ENCODE measurements around the gene TRIM37. TPM values are rescaled to one million over a fixed set of nuclear protein-coding genes. Genes with fewer than 3 reads are reported as not detected.

Gene TRIM37
- total RNA-seq, 6 experiments from 2014 or later = 7.2 to 11.0 (median 9.0) TPM

GRCh38 chr17:59004338-59005111, 102.2 kb downstream of the TRIM37 start:
- Histone ChIP-seq H3K27me3 (no peaks in the 10 kb centered on the region), H3K36me3 (no peaks in the 10 kb centered on the region), H3K4me3 (no peak overlapping the region), H3K4me1 (peaks cover 0 to 58% (median 21%) of the 10 kb centered on the region in 4 donors), H3K27ac (peak overlapping the region; percentile 33 to 69 (median 69)), H3K9me3 (no peaks in the 10 kb centered on the region)
- TF ChIP-seq CTCF (IDR thresholded peaks at IDR 0.05) (peak; percentile 92 to 99 (median 96)), POLR2A (IDR thresholded peaks at IDR 0.05) (no peak)
- peak in 2 of 3 donors; percentile 35 to 73 for DNase-seq
- peak; percentile 80 to 88 (median 86) for ATAC-seq
- intact Hi-C loops (cut with DNase I) = loop anchor here in 1 of 2 donors (10.0 kb wide), 1 partner anchor 290 kb away; no protein-coding TSS in a partner anchor
- WGBS (ENCODE audit: insufficient coverage, low coverage, low lambda C conversion rate, missing lambda C conversion rate) = 3% methylated on average over 4 of the region's 4 CpGs

- H3K4me1 ChIP-seq = peaks cover 0 to 56% (median 20%) of the 10 kb centered on the region in 4 donors
- H3K27me3 ChIP-seq = no peaks in the 10 kb centered on the region
- H3K27ac ChIP-seq = peak overlapping the region in 2 of 3 donors; percentile 69
- no peaks in the 10 kb centered on the region for H3K36me3 ChIP-seq
- TF ChIP-seq POLR2A (IDR thresholded peaks at IDR 0.05) = no peak
- no peak for TF ChIP-seq CTCF (IDR thresholded peaks at IDR 0.05)
- ATAC-seq = no peak
- no peak for DNase-seq
- WGBS (ENCODE audit: insufficient coverage, low coverage, low lambda C conversion rate, missing lambda C conversion rate) = 100% methylated on average over 1 of the region's 1 CpG
- H3K4me3 ChIP-seq = no peak overlapping the region
- no peaks in the 10 kb centered on the region for H3K9me3 ChIP-seq
- intact Hi-C loops (cut with DNase I) = loop anchor here in 1 of 2 donors (10.0 kb wide), 1 partner anchor 289 kb away; no protein-coding TSS in a partner anchor
These were observed 102.8 kb downstream of the TRIM37 start for GRCh38 chr17:59003860-59004259.

- peak overlapping the region; percentile 45 to 69 (median 62) for H3K27ac ChIP-seq
- TF ChIP-seq CTCF (IDR thresholded peaks at IDR 0.05) (no peak), POLR2A (IDR thresholded peaks at IDR 0.05) (no peak)
- WGBS (ENCODE audit: insufficient coverage, low coverage, low lambda C conversion rate, missing lambda C conversion rate) = 88% methylated on average over 2 of the region's 2 CpGs
- H3K27me3 ChIP-seq = no peaks in the 10 kb centered on the region
- intact Hi-C loops (cut with DNase I) = loop anchor here in 1 of 2 donors (10.0 kb wide), 1 partner anchor 288 kb away; no protein-coding TSS in a partner anchor
- no peak overlapping the region for H3K4me3 ChIP-seq
- DNase-seq = no peak
- H3K36me3 ChIP-seq = no peaks in the 10 kb centered on the region
- no peak for ATAC-seq
- no peaks in the 10 kb centered on the region for H3K9me3 ChIP-seq
- H3K4me1 ChIP-seq = peaks cover 0 to 56% (median 21%) of the 10 kb centered on the region in 4 donors
These were observed 103.8 kb downstream of the TRIM37 start for GRCh38 chr17:59002848-59003247.

GRCh38 chr17:59002126-59002525, 104.6 kb downstream of the TRIM37 start:
- WGBS (ENCODE audit: insufficient coverage, low coverage, low lambda C conversion rate, missing lambda C conversion rate) = 78% methylated on average over 3 of the region's 3 CpGs
- Histone ChIP-seq H3K27ac (peak overlapping the region; percentile 42 to 62 (median 45)), H3K9me3 (no peaks in the 10 kb centered on the region), H3K27me3 (no peaks in the 10 kb centered on the region), H3K36me3 (no peaks in the 10 kb centered on the region), H3K4me1 (peaks cover 0 to 60% (median 23%) of the 10 kb centered on the region in 4 donors), H3K4me3 (no peak overlapping the region)
- no peak for ATAC-seq
- TF ChIP-seq POLR2A (IDR thresholded peaks at IDR 0.05) = no peak
- no peak for TF ChIP-seq CTCF (IDR thresholded peaks at IDR 0.05)
- no peak for DNase-seq
- intact Hi-C loops (cut with DNase I) = loop anchor here in 1 of 2 donors (10.0 kb wide), 1 partner anchor 287 kb away; no protein-coding TSS in a partner anchor

Data from right lobe of liver (tissue), 6 donors.